H9 (cell line): Measurements from ENCODE around the gene LDHD. TPM values are rescaled to one million over a fixed set of nuclear protein-coding genes. Genes with fewer than 3 reads are reported as not detected.

Experiments
- DNase-seq: peaks from one replicate; pipeline ENCODE4 v3.0.0-alpha.2; 2017
- H2AFZ ChIP-seq: one replicate; pipeline ENCODE4 v1.6.1; 2013; ENCODE audit warnings: mild to moderate bottlenecking, low read length, control low read depth, moderate library complexity
- H2AK5ac ChIP-seq: 2 replicates; pipeline ENCODE4 v1.6.1; 2013; ENCODE audit warnings: low read length, control low read depth, mixed read lengths; ENCODE audit not compliant: insufficient read length
- H2BK120ac ChIP-seq: one replicate; pipeline ENCODE4 v1.6.1; 2013; ENCODE audit warnings: low read depth, mild to moderate bottlenecking, low read length, control low read depth, inconsistent platforms; ENCODE audit not compliant: poor library complexity, severe bottlenecking
- H2BK12ac ChIP-seq: 2 replicates; pipeline ENCODE4 v1.6.1; 2013; ENCODE audit warnings: low read length, control low read depth, mixed read lengths, low read depth; ENCODE audit not compliant: insufficient read length
- H2BK15ac ChIP-seq: 2 replicates; pipeline ENCODE4 v1.6.1; 2013; ENCODE audit warnings: low read depth, low read length, control low read depth
- H2BK20ac ChIP-seq: one replicate; pipeline ENCODE4 v1.6.1; 2013; ENCODE audit warnings: low read depth, mild to moderate bottlenecking, low read length, control low read depth, inconsistent platforms; ENCODE audit not compliant: poor library complexity, severe bottlenecking
- H2BK5ac ChIP-seq: 2 replicates; pipeline ENCODE4 v1.6.1; 2013; ENCODE audit warnings: low read length, control low read depth, mixed read lengths; ENCODE audit not compliant: insufficient read length
- H3K14ac ChIP-seq: 2 replicates; pipeline ENCODE4 v1.6.1; 2013; ENCODE audit warnings: low read length, control low read depth; ENCODE audit not compliant: insufficient read depth
- H3K18ac ChIP-seq: 2 replicates; pipeline ENCODE4 v1.6.1; 2013; ENCODE audit warnings: low read depth, mild to moderate bottlenecking, mixed read lengths, low read length, control low read depth; ENCODE audit not compliant: insufficient read length
- H3K23ac ChIP-seq: 2 replicates; pipeline ENCODE4 v1.6.1; 2013; ENCODE audit warnings: low read length, control low read depth, mixed read lengths, low read depth; ENCODE audit not compliant: insufficient read length
- H3K23me2 ChIP-seq: 2 replicates; pipeline ENCODE4 v1.6.1; 2013; ENCODE audit warnings: low read depth, mild to moderate bottlenecking, mixed read lengths, low read length, control low read depth; ENCODE audit not compliant: insufficient read length, poor library complexity, severe bottlenecking
- H3K27ac ChIP-seq: 2 replicates; pipeline ENCODE4 v1.5.1; 2013; ENCODE audit warnings: low read length, control low read depth, mixed read lengths, low read depth; ENCODE audit not compliant: insufficient read length
- H3K27me3 ChIP-seq: 2 replicates; pipeline ENCODE4 v1.6.1; 2013; ENCODE audit warnings: low read length, control low read depth, inconsistent platforms; ENCODE audit not compliant: insufficient read depth
- H3K4ac ChIP-seq: 2 replicates; pipeline ENCODE4 v1.6.1; 2013; ENCODE audit warnings: low read depth, mild to moderate bottlenecking, control low read depth, inconsistent platforms, low read length, moderate library complexity
- H3K4me1 ChIP-seq: 2 replicates; pipeline ENCODE4 v1.6.1; 2013; ENCODE audit warnings: low read length, control low read depth, inconsistent platforms; ENCODE audit not compliant: insufficient read depth
- H3K4me2 ChIP-seq: 2 replicates; pipeline ENCODE4 v1.6.1; 2013; ENCODE audit warnings: low read length, control low read depth, mixed read lengths; ENCODE audit not compliant: insufficient read length, insufficient read depth
- H3K56ac ChIP-seq: 2 replicates; pipeline ENCODE4 v1.6.1; 2013; ENCODE audit warnings: low read depth, mild to moderate bottlenecking, mixed read lengths, low read length, control low read depth; ENCODE audit not compliant: insufficient read length
- H3K79me1 ChIP-seq: 2 replicates; pipeline ENCODE4 v1.6.1; 2013; ENCODE audit warnings: low read depth, mild to moderate bottlenecking, moderate library complexity, low read length, control low read depth, inconsistent platforms; ENCODE audit not compliant: insufficient read depth, poor library complexity, severe bottlenecking
- H3K79me2 ChIP-seq: 2 replicates; pipeline ENCODE4 v1.6.1; 2013; ENCODE audit warnings: low read length, control low read depth, inconsistent platforms; ENCODE audit not compliant: insufficient read depth
- H3K9ac ChIP-seq: 2 replicates; pipeline ENCODE4 v1.6.1; 2013; ENCODE audit warnings: low read length, control low read depth, mixed read lengths; ENCODE audit not compliant: insufficient read length; ENCODE audit errors: extremely low read depth
- H3K9me3 ChIP-seq: one replicate; pipeline ENCODE4 v1.6.1; 2013; ENCODE audit warnings: low read depth, low read length, inconsistent platforms; ENCODE audit not compliant: control insufficient read depth
- H3T11ph ChIP-seq: one replicate; pipeline ENCODE4 v1.6.1; 2013; ENCODE audit warnings: mild to moderate bottlenecking, low read length, control low read depth, inconsistent platforms
- H4K20me1 ChIP-seq: one replicate; pipeline ENCODE4 v1.6.1; 2013; ENCODE audit not compliant: control insufficient read depth, insufficient read length, insufficient read depth
- H4K5ac ChIP-seq: 2 replicates; pipeline ENCODE4 v1.6.1; 2013; ENCODE audit warnings: low read depth, mild to moderate bottlenecking, mixed read lengths, low read length, control low read depth; ENCODE audit not compliant: insufficient read length
- H4K8ac ChIP-seq: replicated peaks from 2 replicates; pipeline ENCODE4 v1.6.1; 2013; ENCODE audit warnings: low read length, control low read depth, mixed read lengths, low read depth; ENCODE audit not compliant: insufficient read length
- H4K91ac ChIP-seq: 2 replicates; pipeline ENCODE4 v1.6.1; 2013; ENCODE audit warnings: low read depth, mild to moderate bottlenecking, moderate library complexity, mixed read lengths, low read length, control low read depth; ENCODE audit not compliant: insufficient read length
- H3K27ac Mint-ChIP-seq, 3 experiments: 2 replicates in 2 of 3; 3 replicates in 1 of 3; pipeline ENCODE4 v1.8.0; 2020 to 2021; ENCODE audit warnings: mixed read lengths in 3 of 3, mild to moderate bottlenecking in 1 of 3, moderate library complexity in 1 of 3
- H3K27me3 Mint-ChIP-seq: 2 replicates; pipeline ENCODE4 v1.8.0; 2021; ENCODE audit warnings: low read depth, mild to moderate bottlenecking, moderate library complexity, mixed read lengths
- H3K36me3 Mint-ChIP-seq, 3 experiments: 2 replicates in 2 of 3; 3 replicates in 1 of 3; pipeline ENCODE4 v1.8.0; 2020 to 2021; ENCODE audit warnings: low read depth in 3 of 3, mixed read lengths in 3 of 3; ENCODE audit not compliant: insufficient read depth in 1 of 3
- H3K4me1 Mint-ChIP-seq, 2 experiments: 2 replicates each; pipeline ENCODE4 v1.8.0; 2020; ENCODE audit warnings: mixed read lengths in 2 of 2
- H3K4me3 Mint-ChIP-seq, 2 experiments: 2 replicates in 1 of 2; 3 replicates in 1 of 2; pipeline ENCODE4 v1.8.0; 2020 to 2021; ENCODE audit warnings: mild to moderate bottlenecking in 2 of 2, mixed read lengths in 2 of 2, moderate library complexity in 1 of 2
- H3K9me3 Mint-ChIP-seq, 2 experiments: 2 replicates in 1 of 2; 3 replicates in 1 of 2; pipeline ENCODE4 v1.8.0; 2020; ENCODE audit warnings: mild to moderate bottlenecking in 2 of 2, mixed read lengths in 2 of 2, moderate library complexity in 1 of 2
- CTCF ChIP-seq: fragments of 200-600 bp; sonication (generic); conservative IDR thresholded peaks from 3 replicates; pipeline ENCODE4 v1.8.0; 2021; ENCODE audit warnings: antibody characterized with exemption, mild to moderate bottlenecking
- WGBS: extraction: QIAGEN DNeasy Blood & Tissue Kit; methylation state at CpG from one replicate; pipeline ENCODE4 v1.1.7; 2013; ENCODE audit warnings: missing lambda C conversion rate, low lambda C conversion rate, mixed read lengths; ENCODE audit not compliant: insufficient read length; ENCODE audit errors: extremely low coverage; 5-methylcytosine and 5-hydroxymethylcytosine counted together
- total RNA-seq: library from RNA; stranded (reverse); gene quantifications from 2 replicates; pipeline ENCODE4 v1.2.1, GENCODE V29; 2021

Gene LDHD
- total RNA-seq, 1 experiment from 2014 or later = 14.7 TPM

- Histone ChIP-seq H4K91ac (no peak overlapping the region), H2BK12ac (no peak overlapping the region), H3K9ac (no peak overlapping the region), H3K79me1 (peaks cover 4% of the 10 kb centered on the region), H3K56ac (no peak overlapping the region), H3K4me1 (peaks cover 5% of the 10 kb centered on the region), H2AFZ (no peak overlapping the region), H3K4me2 (no peak overlapping the region), H4K5ac (no peak overlapping the region), H3K27ac (no peak overlapping the region), H3K79me2 (peaks cover 3% of the 10 kb centered on the region; the same call in 1 of the 2 replicates), H3K23me2 (no peaks in the 10 kb centered on the region), H3K14ac (no peak overlapping the region), H4K20me1 (no peaks in the 10 kb centered on the region), H3K18ac (no peak overlapping the region), H2AK5ac (no peak overlapping the region), H3T11ph (no peak overlapping the region), H2BK20ac (no peak overlapping the region), H3K9me3 (no peaks in the 10 kb centered on the region), H3K4ac (no peak overlapping the region), H4K8ac (no peak overlapping the region), H2BK15ac (no peak overlapping the region), H2BK5ac (no peak overlapping the region), H3K23ac (no peak overlapping the region), H3K27me3 (no peaks in the 10 kb centered on the region), H2BK120ac (no peak overlapping the region)
- Mint-ChIP-seq H3K36me3 (peaks cover 2 to 13% (median 5%) of the 10 kb centered on the region in 3 experiments; a peak in 5 of 7 replicates), H3K27ac (no peak overlapping the region; a peak in 1 of 7 replicates), H3K9me3 (no peaks in the 10 kb centered on the region), H3K27me3 (no peaks in the 10 kb centered on the region), H3K4me3 (no peak overlapping the region), H3K4me1 (peaks cover 38 to 44% of the 10 kb centered on the region in 2 experiments)
- no CpG with 5 or more reads among the region's 1 CpG for WGBS
- no peak for TF ChIP-seq CTCF
- no peak for DNase-seq
Measured at GRCh38 chr16:75086281-75086680, 30.3 kb downstream of the LDHD start.
